MCF 10A (cell line): Measurements from ENCODE around the gene CTNNA2. TPM values are rescaled to one million over a fixed set of nuclear protein-coding genes. Genes with fewer than 3 reads are reported as not detected.

Source experiments
- BruUV-seq: library from RNA; stranded (reverse); fragments of 400-500 nt; replicated peaks from 2 replicates; lab custom pipeline; 2021; lab: Mats Ljungman, UMichigan
- CTCF ChIA-PET: fragments of 300-600 bp; sonication (Branson Sonifier 250); formaldehyde crosslinking; extraction: SDS; loops from one replicate; lab custom pipeline; 2021; ENCODE audit warnings: antibody characterized with exemption, inconsistent platforms; lab: Yijun Ruan, JAX
- POLR2A ChIA-PET: fragments of 300-600, 350-650 bp; sonication (Branson Sonifier 250); formaldehyde crosslinking; extraction: SDS; loops from one replicate; lab custom pipeline; 2020; ENCODE audit warnings: antibody characterized with exemption, inconsistent platforms; lab: Yijun Ruan, JAX
- DNase-seq: peaks from one replicate; pipeline ENCODE4 v3.0.0-alpha.2; 2018; ENCODE audit not compliant: unreplicated experiment
- H3K27ac Mint-ChIP-seq: one replicate; pipeline ENCODE4 v1.8.0; 2022; ENCODE audit warnings: mild to moderate bottlenecking, low read depth, mixed read lengths; ENCODE audit not compliant: unreplicated experiment
- H3K27me3 Mint-ChIP-seq: one replicate; pipeline ENCODE4 v1.8.0; 2022; ENCODE audit warnings: mixed read lengths; ENCODE audit not compliant: insufficient read depth, unreplicated experiment
- H3K36me3 Mint-ChIP-seq: one replicate; pipeline ENCODE4 v1.8.0; 2022; ENCODE audit warnings: mild to moderate bottlenecking, moderate library complexity, mixed read lengths; ENCODE audit not compliant: insufficient read depth, unreplicated experiment
- H3K4me1 Mint-ChIP-seq: one replicate; pipeline ENCODE4 v1.8.0; 2022; ENCODE audit warnings: mixed read lengths; ENCODE audit not compliant: insufficient read depth, unreplicated experiment
- H3K4me3 Mint-ChIP-seq: one replicate; pipeline ENCODE4 v1.8.0; 2022; ENCODE audit warnings: mild to moderate bottlenecking, moderate library complexity, mixed read lengths; ENCODE audit not compliant: unreplicated experiment
- H3K9me3 Mint-ChIP-seq: one replicate; pipeline ENCODE4 v1.8.0; 2022; ENCODE audit warnings: mixed read lengths; ENCODE audit not compliant: unreplicated experiment
- intact Hi-C: fragments of 100-400 bp; cut with micrococcal nuclease; formaldehyde crosslinking; loops from 2 replicates; pipeline ENCODE4 v1.14.1; 2022
- total RNA-seq: library from RNA; stranded (reverse); gene quantifications from 2 replicates; pipeline ENCODE4 v1.2.3, GENCODE V29; 2022
- TF ChIP-seq, protein P1 (sequence below): fragments of 200-600 bp; IDR thresholded peaks from one replicate; pipeline ENCODE4 v1.8.0; 2022; ENCODE audit warnings: antibody characterized with exemption, mild to moderate bottlenecking; ENCODE audit not compliant: unreplicated experiment

The CTNNA2 gene
- total RNA-seq, 1 experiment from 2014 or later = not detected

DNA sequence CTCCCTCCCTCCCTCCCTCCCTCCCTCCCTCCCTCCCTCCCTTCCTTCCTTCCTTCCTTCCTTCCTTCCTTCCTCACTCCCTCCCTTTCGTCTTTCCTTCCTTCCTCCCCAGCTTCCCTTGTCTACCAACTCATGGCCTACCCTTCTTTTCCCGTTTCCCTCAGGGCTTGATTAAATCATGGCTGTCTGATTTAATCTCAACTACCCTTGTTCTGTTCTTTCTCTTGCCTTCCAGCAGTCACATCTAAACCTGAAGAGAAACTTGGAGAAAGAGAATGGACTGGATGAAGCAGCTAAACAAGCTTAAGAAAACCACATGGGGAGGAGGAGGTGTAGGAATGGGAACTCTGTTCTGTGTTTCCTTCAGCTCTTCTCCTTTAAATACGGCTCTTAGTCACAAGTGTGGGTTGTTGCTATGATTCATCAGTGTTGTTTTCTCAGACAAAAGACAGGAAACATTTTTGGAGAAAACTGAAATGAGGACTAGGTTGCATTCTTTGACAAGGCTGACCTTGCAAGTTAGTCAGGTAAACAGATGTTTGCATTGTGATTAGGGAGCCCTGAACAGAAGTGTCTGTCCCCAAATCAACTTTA, 613.8 kb downstream of the CTNNA2 start:
- Mint-ChIP-seq H3K4me1 (peaks cover 16% of the 10 kb centered on the region), H3K9me3 (no peaks in the 10 kb centered on the region), H3K27me3 (no peaks in the 10 kb centered on the region), H3K36me3 (no peaks in the 10 kb centered on the region), H3K27ac (peak overlapping the region; percentile 78), H3K4me3 (no peak overlapping the region)
- intact Hi-C loops = no loop called here
- TF ChIP-seq, protein P1, sequence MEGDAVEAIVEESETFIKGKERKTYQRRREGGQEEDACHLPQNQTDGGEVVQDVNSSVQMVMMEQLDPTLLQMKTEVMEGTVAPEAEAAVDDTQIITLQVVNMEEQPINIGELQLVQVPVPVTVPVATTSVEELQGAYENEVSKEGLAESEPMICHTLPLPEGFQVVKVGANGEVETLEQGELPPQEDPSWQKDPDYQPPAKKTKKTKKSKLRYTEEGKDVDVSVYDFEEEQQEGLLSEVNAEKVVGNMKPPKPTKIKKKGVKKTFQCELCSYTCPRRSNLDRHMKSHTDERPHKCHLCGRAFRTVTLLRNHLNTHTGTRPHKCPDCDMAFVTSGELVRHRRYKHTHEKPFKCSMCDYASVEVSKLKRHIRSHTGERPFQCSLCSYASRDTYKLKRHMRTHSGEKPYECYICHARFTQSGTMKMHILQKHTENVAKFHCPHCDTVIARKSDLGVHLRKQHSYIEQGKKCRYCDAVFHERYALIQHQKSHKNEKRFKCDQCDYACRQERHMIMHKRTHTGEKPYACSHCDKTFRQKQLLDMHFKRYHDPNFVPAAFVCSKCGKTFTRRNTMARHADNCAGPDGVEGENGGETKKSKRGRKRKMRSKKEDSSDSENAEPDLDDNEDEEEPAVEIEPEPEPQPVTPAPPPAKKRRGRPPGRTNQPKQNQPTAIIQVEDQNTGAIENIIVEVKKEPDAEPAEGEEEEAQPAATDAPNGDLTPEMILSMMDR = no peak
- CTCF ChIA-PET = interaction anchor here (0.7 to 1.7 kb wide), 4 partner anchors 11 to 516 kb away, joined by 3 to 4 read pairs (median 4); no protein-coding TSS in a partner anchor
- no TSS peak for BruUV-seq
- POLR2A ChIA-PET = no interaction called here
- peak; percentile 57 for DNase-seq

DNA sequence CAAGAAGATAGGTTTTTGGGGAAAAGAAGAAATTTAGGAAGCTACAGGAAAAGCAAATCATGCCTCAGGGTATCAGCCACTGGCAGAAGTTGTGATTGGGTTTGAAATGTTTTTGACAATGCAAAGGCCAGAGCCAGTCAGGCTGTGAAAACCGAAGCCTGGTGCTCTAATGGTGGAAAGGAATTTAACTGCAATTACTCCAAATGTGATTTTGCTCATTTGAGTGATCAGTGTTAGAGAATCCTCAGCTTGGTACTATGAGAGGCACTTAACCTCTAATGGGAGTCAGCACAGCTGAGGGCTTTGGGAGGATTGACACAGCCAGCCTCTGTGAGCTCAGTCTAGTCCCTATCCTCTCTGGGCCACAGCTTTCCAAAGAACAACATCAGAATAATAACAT, 615.2 kb downstream of the CTNNA2 start:
- H3K4me3 Mint-ChIP-seq = no peak overlapping the region
- intact Hi-C loops = no loop called here
- H3K4me1 Mint-ChIP-seq = peaks cover 16% of the 10 kb centered on the region
- ChIA-PET POLR2A (no interaction called here), CTCF (interaction anchor here (0.8 to 1.7 kb wide), 4 partner anchors 15 to 198 kb away, joined by 3 to 5 read pairs (median 4); no protein-coding TSS in a partner anchor)
- no peaks in the 10 kb centered on the region for H3K27me3 Mint-ChIP-seq
- no peak for DNase-seq
- BruUV-seq = no TSS peak
- H3K9me3 Mint-ChIP-seq = no peaks in the 10 kb centered on the region
- TF ChIP-seq, protein P1 = no peak
- H3K36me3 Mint-ChIP-seq = no peaks in the 10 kb centered on the region
- no peak overlapping the region for H3K27ac Mint-ChIP-seq

DNA sequence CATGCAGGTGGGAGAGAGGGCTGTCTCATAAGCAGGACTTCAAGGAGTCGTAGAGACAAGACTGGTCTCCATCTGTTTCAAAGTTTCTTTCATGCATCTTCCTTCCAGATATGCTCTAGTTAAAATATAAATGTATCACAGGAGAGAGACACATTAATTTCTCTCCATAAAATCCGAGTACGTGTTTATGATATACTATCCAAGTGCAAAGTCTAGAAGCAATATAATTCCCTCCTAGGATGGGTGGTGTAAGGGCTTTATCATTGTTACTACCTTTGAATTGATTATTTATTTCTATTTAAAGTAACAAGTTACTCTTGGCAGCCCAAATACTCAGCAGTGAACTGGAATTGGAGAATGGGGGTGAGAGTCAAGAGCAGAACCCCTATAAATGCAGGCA, 619.4 kb downstream of the CTNNA2 start:
- Mint-ChIP-seq H3K36me3 (no peaks in the 10 kb centered on the region), H3K9me3 (peaks cover 7% of the 10 kb centered on the region), H3K4me1 (peaks cover 6% of the 10 kb centered on the region), H3K27me3 (no peaks in the 10 kb centered on the region), H3K4me3 (no peak overlapping the region), H3K27ac (no peak overlapping the region)
- ChIA-PET POLR2A (interaction anchor here (0.5 to 0.7 kb wide), 2 partner anchors 19 to 396 kb away, joined by 3 read pairs; no protein-coding TSS in a partner anchor), CTCF (no interaction called here)
- TF ChIP-seq, protein P1 = no peak
- no peak for DNase-seq
- intact Hi-C loops = no loop called here
- no TSS peak for BruUV-seq

DNA sequence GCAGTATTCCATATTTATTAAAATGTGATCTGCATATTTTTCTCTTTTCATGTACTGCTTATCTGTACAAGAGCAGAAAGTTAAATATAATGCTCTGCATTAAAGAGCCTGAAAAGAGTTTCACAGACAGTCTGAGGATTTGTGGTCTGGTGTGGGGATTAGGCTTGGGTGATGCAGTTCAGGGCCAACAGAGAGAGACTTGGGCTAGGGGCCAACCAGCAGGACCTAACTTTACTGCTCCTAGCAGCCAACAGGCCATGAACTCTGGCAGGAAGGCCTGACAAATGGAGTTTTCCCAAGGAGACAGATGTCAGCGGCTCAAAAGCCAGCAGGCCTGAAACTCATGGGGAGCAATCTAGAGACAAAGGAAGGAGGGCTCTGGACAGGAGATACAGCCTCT, 622.1 kb downstream of the CTNNA2 start:
- peaks cover 7% of the 10 kb centered on the region for H3K9me3 Mint-ChIP-seq
- H3K4me1 Mint-ChIP-seq = no peaks in the 10 kb centered on the region
- ChIA-PET CTCF (interaction anchor here (0.6 kb wide), 1 partner anchor 20 kb away, joined by 3 read pairs; no protein-coding TSS in a partner anchor), POLR2A (no interaction called here)
- no peak overlapping the region for H3K27ac Mint-ChIP-seq
- no peaks in the 10 kb centered on the region for H3K36me3 Mint-ChIP-seq
- no TSS peak for BruUV-seq
- no peak for DNase-seq
- no peak overlapping the region for H3K4me3 Mint-ChIP-seq
- TF ChIP-seq, protein P1 = no peak
- intact Hi-C loops = no loop called here
- H3K27me3 Mint-ChIP-seq = no peaks in the 10 kb centered on the region
